NT2/D1 (cell line): ENCODE measurements around the gene ELP2.
"Not testable (repeated sequence)": the region's sequence is repeated elsewhere in the genome, so short reads cannot be mapped to it uniquely, and the experiment has no call there.

ENCODE experiments used
- DNase-seq: peaks from one replicate; pipeline ENCODE4 v3.0.0-alpha.2; 2011; ENCODE audit warnings: low read depth, low spot score
- H3K27me3 ChIP-seq: 2 replicates; pipeline ENCODE4 v1.6.0; 2011; ENCODE audit warnings: mild to moderate bottlenecking; ENCODE audit not compliant: insufficient read length, insufficient read depth
- H3K36me3 ChIP-seq: 2 replicates; pipeline ENCODE4 v1.6.1; 2011; ENCODE audit warnings: mild to moderate bottlenecking, low read length, mixed read lengths; ENCODE audit not compliant: insufficient read depth, insufficient read length
- H3K4me1 ChIP-seq: 2 replicates; pipeline ENCODE4 v1.5.1; 2011; ENCODE audit not compliant: insufficient read depth, insufficient read length
- H3K4me3 ChIP-seq: 2 replicates; pipeline ENCODE4 v1.5.1; 2011; ENCODE audit warnings: low read depth; ENCODE audit not compliant: insufficient read length
- H3K9ac ChIP-seq: 2 replicates; pipeline ENCODE4 v1.6.0; 2011; ENCODE audit warnings: low read depth; ENCODE audit not compliant: insufficient read length
- H3K9me3 ChIP-seq: 2 replicates; pipeline ENCODE4 v1.5.1; 2011; ENCODE audit warnings: mild to moderate bottlenecking, low read length; ENCODE audit not compliant: insufficient read depth
- SUZ12 ChIP-seq: IDR thresholded peaks from 2 replicates; pipeline ENCODE4 v1.6.1; 2011; ENCODE audit not compliant: insufficient read length, insufficient read depth; ENCODE audit errors: extremely low read depth
- YY1 ChIP-seq: IDR thresholded peaks from 2 replicates; pipeline ENCODE4 v1.6.1; 2011; ENCODE audit not compliant: insufficient read length, insufficient read depth
- ZNF274 ChIP-seq: IDR thresholded peaks from 2 replicates; pipeline ENCODE4 v1.6.1; 2011; ENCODE audit warnings: mild to moderate bottlenecking, low read depth, low read length

ELP2 gene

DNA sequence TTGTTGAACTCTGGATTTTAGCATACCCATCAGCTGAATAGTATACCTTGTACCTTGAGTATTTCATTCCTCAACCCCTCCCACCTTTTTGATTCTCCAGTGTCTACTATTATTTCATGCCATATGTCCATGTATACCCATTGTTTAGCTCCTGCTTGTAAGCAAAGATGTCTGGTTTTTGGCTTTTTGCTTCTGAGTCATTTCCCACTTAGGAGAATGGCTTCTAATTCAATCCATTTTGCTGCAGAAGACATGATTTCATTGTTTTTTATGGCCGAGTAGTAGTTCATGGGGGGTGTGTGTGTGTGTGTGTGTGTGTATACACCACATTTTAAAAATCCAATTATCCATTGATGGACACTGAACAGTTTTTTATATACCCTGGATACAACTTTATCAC, 33.3 kb downstream of the ELP2 start:
- Histone ChIP-seq H3K36me3 (peaks cover 63% of the 10 kb centered on the region), H3K9me3 (no peaks in the 10 kb centered on the region), H3K4me3 (no peak overlapping the region), H3K4me1 (no peaks in the 10 kb centered on the region), H3K27me3 (no peaks in the 10 kb centered on the region), H3K9ac (no peak overlapping the region)
- no peak for DNase-seq
- TF ChIP-seq ZNF274 (no peak), YY1 (no peak), SUZ12 (no peak)

DNA sequence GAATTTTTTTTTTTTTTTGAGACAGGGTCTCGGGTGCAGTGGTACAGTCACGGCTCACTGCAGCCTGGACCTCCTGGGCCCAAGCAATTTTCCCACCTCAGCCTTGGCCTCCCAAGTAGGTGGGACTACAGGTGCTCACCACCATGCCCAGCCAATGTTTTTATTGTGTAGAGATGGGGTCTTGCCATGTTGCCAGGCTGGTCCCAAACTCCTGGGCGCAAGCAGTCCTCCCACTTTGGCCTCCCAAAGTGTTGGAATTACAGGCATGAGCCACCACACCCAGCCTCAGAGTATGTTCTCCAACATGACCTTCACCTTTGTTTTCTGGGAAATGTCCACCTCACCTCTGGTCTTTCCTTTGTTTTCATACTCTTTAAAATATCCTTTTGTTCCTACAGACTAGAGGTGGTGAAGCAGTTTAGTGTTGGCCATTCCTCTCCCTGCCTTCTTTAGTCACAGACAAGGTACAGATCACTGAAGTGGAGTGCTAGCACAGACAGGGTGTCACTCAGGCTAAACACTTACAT, 38.1 kb downstream of the ELP2 start:
- Histone ChIP-seq H3K4me3 (no peak overlapping the region), H3K27me3 (no peaks in the 10 kb centered on the region), H3K9me3 (no peaks in the 10 kb centered on the region), H3K4me1 (no peaks in the 10 kb centered on the region), H3K9ac (no peak overlapping the region), H3K36me3 (peaks cover 68% of the 10 kb centered on the region)
- DNase-seq: no peak
- TF ChIP-seq ZNF274: no peak
- no peak for TF ChIP-seq SUZ12
- TF ChIP-seq YY1: no peak

DNA sequence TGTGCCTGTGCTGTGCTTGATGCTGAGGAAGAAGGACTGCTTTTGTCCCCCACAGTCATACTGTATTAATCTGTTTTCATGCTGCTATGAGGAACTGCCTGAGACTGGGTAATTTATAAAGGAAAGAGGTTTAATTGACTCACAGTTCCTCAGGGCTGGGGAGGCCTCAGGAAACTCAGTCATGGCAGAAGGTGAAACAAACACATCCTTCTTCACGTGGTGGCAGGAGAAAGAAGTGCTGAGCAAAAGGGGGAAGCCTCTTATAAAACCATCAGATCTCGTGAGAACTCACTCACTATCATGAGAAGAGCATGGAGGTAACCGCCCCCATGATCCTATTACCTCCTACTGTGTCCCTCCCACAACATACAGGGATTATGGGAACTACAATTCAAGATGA, 38.6 kb downstream of the ELP2 start:
- H3K9me3 ChIP-seq, DNase-seq, H3K27me3 ChIP-seq, H3K4me1 ChIP-seq, H3K4me3 ChIP-seq, H3K9ac ChIP-seq: not testable (repeated sequence)
- H3K36me3 ChIP-seq: peaks cover 64% of the 10 kb centered on the region

DNA sequence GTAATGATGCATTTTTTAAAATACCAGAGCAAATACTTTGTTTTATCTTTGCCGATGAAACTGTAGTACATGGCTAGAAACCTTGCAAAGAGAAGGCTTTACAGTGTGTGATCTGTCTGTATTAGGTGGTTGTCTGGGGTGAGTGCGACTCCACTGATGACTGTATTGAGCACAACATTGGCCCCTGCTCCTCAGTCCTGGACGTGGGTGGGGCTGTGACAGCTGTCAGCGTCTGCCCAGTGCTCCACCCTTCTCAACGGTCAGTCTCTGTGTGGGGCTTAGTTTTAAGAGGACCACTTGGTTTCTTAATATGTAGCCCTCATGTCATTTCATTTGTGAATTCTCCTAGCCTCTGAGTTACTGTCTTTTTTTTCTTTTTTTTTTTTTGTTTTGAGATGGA, 40.2 kb downstream of the ELP2 start:
- H3K4me1 ChIP-seq: no peaks in the 10 kb centered on the region
- H3K4me3 ChIP-seq: no peak overlapping the region
- no peak for DNase-seq
- H3K27me3 ChIP-seq: no peaks in the 10 kb centered on the region
- no peak for TF ChIP-seq ZNF274
- no peak for TF ChIP-seq SUZ12
- TF ChIP-seq YY1: no peak
- peaks cover 73% of the 10 kb centered on the region for H3K36me3 ChIP-seq
- no peaks in the 10 kb centered on the region for H3K9me3 ChIP-seq
- H3K9ac ChIP-seq: no peak overlapping the region

GRCh38 chr18:36175481-36175880, 45.8 kb downstream of the ELP2 start:
- Histone ChIP-seq H3K36me3 (peaks cover 65% of the 10 kb centered on the region), H3K9me3 (no peaks in the 10 kb centered on the region), H3K9ac (no peak overlapping the region), H3K4me1 (no peaks in the 10 kb centered on the region), H3K4me3 (no peak overlapping the region), H3K27me3 (no peaks in the 10 kb centered on the region)
- TF ChIP-seq ZNF274 (no peak), YY1 (no peak), SUZ12 (no peak)
- DNase-seq: no peak

DNA sequence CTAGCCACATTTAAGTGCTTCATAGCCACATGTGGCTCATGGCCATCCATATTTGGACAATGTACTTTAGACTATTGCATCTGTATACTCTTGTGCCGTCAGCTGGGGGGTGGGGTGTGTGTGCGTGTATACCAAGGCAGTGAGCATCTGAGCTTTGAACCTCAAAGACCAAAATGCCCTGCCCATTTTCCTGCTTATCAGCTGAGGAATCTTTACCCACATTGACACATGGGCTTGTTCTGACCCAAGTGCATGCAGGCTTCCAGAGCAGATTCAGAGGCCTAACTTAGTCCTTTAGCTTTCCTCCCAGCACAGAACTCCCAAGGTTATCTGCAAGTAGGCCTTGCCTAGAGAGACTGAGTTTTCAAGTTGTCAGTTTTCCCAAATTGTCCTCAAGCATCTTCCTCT, 46.5 kb downstream of the ELP2 start:
- no peaks in the 10 kb centered on the region for H3K27me3 ChIP-seq
- H3K4me1 ChIP-seq: peaks cover under 1% of the 10 kb centered on the region
- H3K4me3 ChIP-seq: no peak overlapping the region
- H3K9me3 ChIP-seq: no peaks in the 10 kb centered on the region
- TF ChIP-seq YY1: no peak
- no peak for TF ChIP-seq SUZ12
- DNase-seq: no peak
- no peak overlapping the region for H3K9ac ChIP-seq
- H3K36me3 ChIP-seq: peaks cover 58% of the 10 kb centered on the region

DNA sequence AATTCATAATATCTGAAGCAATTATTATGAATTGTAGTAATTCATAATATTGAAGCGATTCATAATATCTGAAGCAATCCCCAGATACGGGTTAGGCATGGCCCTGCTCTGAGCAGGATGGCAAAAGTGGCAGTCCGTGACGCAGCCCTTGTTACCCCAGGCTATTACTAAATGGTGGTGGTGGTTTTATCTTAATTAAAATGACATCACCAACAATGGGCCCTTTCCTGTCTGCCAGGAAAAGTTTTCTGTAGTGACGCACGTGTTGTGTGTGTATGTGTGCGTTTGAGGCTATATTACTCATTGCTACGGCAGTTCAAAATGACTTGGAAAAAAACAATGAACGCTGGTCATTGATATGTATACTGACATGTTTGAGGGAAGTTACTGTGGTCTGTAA, 47.0 kb downstream of the ELP2 start:
- Histone ChIP-seq H3K9me3 (no peaks in the 10 kb centered on the region), H3K36me3 (peaks cover 53% of the 10 kb centered on the region), H3K4me1 (peaks cover 3% of the 10 kb centered on the region), H3K4me3 (no peak overlapping the region), H3K27me3 (no peaks in the 10 kb centered on the region), H3K9ac (no peak overlapping the region)
- no peak for DNase-seq
- TF ChIP-seq YY1 (no peak), SUZ12 (no peak), ZNF274 (no peak)

- H3K36me3 ChIP-seq: peaks cover 43% of the 10 kb centered on the region
- H3K27me3 ChIP-seq: no peaks in the 10 kb centered on the region
- no peak for DNase-seq
- no peaks in the 10 kb centered on the region for H3K9me3 ChIP-seq
- H3K4me3 ChIP-seq: no peak overlapping the region
- no peak overlapping the region for H3K9ac ChIP-seq
- peaks cover 3% of the 10 kb centered on the region for H3K4me1 ChIP-seq
- TF ChIP-seq ZNF274: no peak
- TF ChIP-seq SUZ12: no peak
- no peak for TF ChIP-seq YY1
These were observed 48.2 kb downstream of the ELP2 start for GRCh38 chr18:36177913-36178312.
